ENCODE data around the gene KRTAP10-12. TPM values are rescaled to one million over a fixed set of nuclear protein-coding genes. Genes with fewer than 3 reads are reported as not detected.

KRTAP10-12 gene
- total RNA-seq, 3 donors from 2014 or later: not detected

GRCh38 chr21:44710756-44711326 is 13.9 kb downstream of the KRTAP10-12 start:
- peak; percentile 32 for ATAC-seq
- TF ChIP-seq, protein P1, sequence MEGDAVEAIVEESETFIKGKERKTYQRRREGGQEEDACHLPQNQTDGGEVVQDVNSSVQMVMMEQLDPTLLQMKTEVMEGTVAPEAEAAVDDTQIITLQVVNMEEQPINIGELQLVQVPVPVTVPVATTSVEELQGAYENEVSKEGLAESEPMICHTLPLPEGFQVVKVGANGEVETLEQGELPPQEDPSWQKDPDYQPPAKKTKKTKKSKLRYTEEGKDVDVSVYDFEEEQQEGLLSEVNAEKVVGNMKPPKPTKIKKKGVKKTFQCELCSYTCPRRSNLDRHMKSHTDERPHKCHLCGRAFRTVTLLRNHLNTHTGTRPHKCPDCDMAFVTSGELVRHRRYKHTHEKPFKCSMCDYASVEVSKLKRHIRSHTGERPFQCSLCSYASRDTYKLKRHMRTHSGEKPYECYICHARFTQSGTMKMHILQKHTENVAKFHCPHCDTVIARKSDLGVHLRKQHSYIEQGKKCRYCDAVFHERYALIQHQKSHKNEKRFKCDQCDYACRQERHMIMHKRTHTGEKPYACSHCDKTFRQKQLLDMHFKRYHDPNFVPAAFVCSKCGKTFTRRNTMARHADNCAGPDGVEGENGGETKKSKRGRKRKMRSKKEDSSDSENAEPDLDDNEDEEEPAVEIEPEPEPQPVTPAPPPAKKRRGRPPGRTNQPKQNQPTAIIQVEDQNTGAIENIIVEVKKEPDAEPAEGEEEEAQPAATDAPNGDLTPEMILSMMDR (IDR thresholded peaks at IDR 0.05): no peak
- H3K4me3 ChIP-seq: no peak overlapping the region

GRCh38 chr21:44711327-44712202 is 14.6 kb downstream of the KRTAP10-12 start, which contains the start of gene TSPEAR:
Gene TSPEAR (minus strand): TSS chr21:44711572. CDS start chr21:44711514, 58 bp downstream.
- Histone ChIP-seq H3K4me1 (ENCODE audit: low read depth) (no peaks in the 10 kb centered on the region), H3K36me3 (ENCODE audit: low read depth) (no peaks in the 10 kb centered on the region), H3K4me3 (no peak within 1 kb of the TSS), H3K9me3 (no peaks in the 10 kb centered on the region)
- ATAC-seq (no peak), DNase-seq (no peak)
- intact Hi-C loops (cut with DNase I, micrococcal nuclease): no loop called here
- TF ChIP-seq, protein P1 (IDR thresholded peaks at IDR 0.05): no peak

More at GRCh38 chr21:44710756-44711326, 13.9 kb downstream of the KRTAP10-12 start:
- intact Hi-C loops (cut with DNase I, micrococcal nuclease): no loop called here
- Histone ChIP-seq H3K36me3 (ENCODE audit: low read depth) (no peaks in the 10 kb centered on the region), H3K9me3 (no peaks in the 10 kb centered on the region), H3K4me1 (ENCODE audit: low read depth) (no peaks in the 10 kb centered on the region)
- DNase-seq: no peak

DNA sequence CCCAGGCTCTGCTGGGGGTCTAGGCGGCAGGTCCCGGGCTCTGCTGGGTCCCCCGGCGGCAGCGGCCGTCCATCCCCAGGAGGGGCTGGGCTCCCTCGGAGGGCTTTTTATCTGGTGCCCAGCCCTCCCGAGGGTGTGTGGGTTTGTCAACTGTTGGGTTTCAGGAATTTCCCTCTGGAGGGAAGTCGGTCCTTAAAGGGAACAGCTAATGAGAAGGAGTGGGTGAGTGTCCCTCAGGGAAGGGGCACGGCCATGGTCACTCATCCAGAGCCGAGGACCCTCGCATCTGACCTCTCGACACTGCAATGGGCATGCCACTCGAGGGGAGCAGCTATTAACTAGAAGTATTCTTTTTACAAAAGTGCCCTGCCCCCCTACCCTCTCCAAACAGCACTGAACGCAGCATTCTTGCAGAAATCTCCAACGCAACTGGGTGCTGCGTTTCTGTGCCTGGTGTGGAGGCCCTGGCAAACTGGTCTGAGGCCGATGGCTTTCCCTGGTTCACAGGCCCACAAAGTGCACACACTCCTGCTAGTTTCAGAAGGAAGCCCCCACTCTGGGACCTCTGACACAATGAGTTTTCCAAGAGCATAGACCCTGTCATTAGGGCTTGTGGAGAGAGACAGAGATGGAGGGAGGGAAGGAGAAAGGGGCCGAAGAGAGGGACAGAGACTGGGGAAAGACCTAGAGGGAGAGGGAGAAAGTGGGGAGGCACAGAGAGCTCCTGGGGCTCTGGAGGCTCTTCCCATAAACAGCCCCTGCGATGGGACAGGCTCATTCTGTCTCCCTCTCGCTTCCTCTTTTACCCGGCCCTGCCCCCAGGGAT is 15.4 kb downstream of the KRTAP10-12 start:
- no peak for ATAC-seq
- Histone ChIP-seq H3K4me3 (no peak overlapping the region), H3K9me3 (no peaks in the 10 kb centered on the region), H3K36me3 (ENCODE audit: low read depth) (no peaks in the 10 kb centered on the region), H3K4me1 (ENCODE audit: low read depth) (no peaks in the 10 kb centered on the region)
- DNase-seq: no peak
- TF ChIP-seq, protein P1 (IDR thresholded peaks at IDR 0.05): no peak
- intact Hi-C loops (cut with DNase I, micrococcal nuclease): no loop called here

- ATAC-seq (no peak), DNase-seq (no peak)
- H3K4me1 ChIP-seq (ENCODE audit: low read depth): no peaks in the 10 kb centered on the region
- H3K36me3 ChIP-seq (ENCODE audit: low read depth): no peaks in the 10 kb centered on the region
- TF ChIP-seq, protein P1 (IDR thresholded peaks at IDR 0.05): no peak
- H3K4me3 ChIP-seq: no peak overlapping the region
- H3K9me3 ChIP-seq: no peaks in the 10 kb centered on the region
- intact Hi-C loops (cut with DNase I, micrococcal nuclease): no loop called here
Observed at GRCh38 chr21:44713130-44713529, 16.2 kb downstream of the KRTAP10-12 start.

DNA sequence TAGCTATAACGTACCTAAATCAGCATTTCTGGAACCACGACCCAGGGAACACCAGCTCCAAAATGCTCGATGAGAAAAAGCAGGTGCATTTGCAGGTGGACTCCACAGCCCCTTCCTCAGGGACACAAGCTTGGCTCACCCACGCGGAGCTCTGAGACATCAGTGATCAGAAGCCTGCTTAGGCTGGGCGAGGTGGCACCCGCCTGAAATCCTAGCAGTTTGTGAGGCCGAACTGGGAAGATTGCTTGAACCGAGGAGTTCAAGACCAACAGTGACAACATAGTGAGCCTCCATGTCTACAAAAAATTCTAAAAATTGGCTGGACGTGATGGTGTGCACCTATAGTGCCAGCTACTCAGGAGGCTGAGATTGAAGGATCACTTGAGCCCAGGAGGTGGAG is 16.9 kb downstream of the KRTAP10-12 start:
- no peak overlapping the region for H3K4me3 ChIP-seq
- DNase-seq: no peak

More for the DNA sequence above, 16.9 kb downstream of the KRTAP10-12 start:
- H3K36me3 ChIP-seq (ENCODE audit: low read depth): no peaks in the 10 kb centered on the region
- ATAC-seq: no peak
- TF ChIP-seq, protein P1 (IDR thresholded peaks at IDR 0.05): no peak
- intact Hi-C loops (cut with DNase I, micrococcal nuclease): no loop called here
- H3K4me1 ChIP-seq (ENCODE audit: low read depth): no peaks in the 10 kb centered on the region
- H3K9me3 ChIP-seq: no peaks in the 10 kb centered on the region
